Measurements from ENCODE around the gene PLEKHD1.
"Not testable (repeated sequence)": the region's sequence is repeated elsewhere in the genome, so short reads cannot be mapped to it uniquely, and the experiment has no call there.

The PLEKHD1 gene

DNA sequence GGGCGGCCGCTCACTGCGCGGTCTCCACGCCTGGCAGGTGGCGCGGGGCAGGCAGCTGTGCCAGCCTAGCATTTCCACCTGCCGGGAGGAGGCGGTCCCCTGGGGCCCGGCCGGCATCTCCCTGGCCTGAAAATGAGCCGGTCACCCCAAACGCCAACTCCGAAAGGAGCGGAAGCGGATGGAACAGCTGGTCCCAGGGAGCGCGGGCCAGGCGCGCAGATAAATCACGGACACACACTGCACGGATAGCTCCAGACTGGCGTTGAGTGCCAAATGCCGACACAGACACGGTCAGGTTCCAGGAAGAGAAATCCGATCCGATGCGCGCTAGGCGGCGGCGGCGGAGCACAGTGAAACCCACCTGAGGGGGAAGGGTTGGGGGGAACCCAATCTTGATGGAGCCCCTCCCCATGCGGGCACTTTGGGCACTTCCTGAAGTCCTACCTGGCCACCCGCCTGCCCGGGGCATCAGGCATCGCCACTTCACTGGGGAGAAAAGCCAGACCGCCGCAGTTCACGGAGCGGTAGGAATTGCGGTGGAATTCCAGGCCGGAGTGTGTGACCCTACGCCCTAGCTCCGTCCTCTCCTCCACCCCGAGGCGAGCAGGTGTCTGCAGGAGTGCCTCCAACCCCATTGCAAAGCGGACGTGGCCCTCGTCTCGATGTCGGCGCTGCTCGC is 624 bp upstream of the PLEKHD1 start:
- DNase-seq = peak; percentile 18

DNA sequence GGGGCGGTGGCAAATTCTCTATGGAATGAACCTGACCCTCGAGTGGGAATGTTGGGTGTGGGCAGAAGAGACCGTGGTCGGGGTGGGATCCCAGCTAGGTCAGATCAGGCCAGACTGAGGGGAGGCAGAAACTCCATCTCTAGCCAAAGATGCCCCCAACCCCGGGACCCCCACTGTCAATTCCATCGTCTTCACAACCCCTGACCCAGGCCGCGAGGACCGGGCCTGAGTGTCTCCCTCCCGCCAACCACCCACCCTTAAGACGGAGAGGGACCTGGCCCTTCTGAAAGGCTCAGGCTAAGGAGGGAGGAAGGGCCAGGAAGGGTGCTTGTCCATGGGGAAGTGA is 760 bp downstream of the PLEKHD1 start:
- no peak for DNase-seq

DNA sequence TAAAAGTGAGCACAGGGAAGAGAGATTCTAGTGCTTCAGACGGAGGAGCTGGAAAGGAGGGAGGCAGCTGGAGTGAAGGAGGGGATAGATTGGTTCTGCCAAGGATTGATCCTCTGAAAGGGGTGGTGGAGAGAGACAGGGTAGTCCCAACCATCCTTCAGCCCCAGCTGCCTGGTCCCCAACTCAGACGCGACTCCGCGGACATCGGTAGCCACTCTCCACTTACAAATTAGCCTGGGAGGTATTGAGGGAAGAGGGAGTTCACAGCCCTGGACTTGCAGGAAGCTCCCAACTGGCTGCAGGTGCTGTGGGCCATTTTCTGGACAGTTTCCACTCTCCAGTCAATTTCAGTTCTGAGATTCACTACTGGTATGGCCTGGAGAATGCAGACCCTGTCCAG is 1.2 kb downstream of the PLEKHD1 start:
- DNase-seq = no peak

DNA sequence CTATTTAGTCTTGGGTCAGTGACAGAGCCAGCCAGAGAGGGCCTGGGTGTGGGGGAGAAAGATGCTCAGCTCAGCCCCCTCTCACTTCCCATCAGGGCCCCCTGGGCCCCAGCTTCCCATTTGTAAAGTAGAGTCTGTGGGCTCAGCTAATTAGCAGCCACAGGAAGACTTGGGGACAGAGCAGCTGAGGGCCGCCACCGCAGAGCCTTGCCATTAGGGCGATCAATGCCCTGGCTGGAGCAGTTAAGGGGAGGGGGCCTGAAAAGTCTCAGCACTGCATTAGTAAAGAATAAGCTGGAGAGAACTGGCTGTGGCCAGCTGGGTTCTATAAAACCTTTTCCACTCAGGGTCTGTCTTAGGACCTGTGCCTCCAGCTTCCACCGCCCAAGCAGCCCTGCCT is 2.7 kb downstream of the PLEKHD1 start:
- no peak for DNase-seq

DNA sequence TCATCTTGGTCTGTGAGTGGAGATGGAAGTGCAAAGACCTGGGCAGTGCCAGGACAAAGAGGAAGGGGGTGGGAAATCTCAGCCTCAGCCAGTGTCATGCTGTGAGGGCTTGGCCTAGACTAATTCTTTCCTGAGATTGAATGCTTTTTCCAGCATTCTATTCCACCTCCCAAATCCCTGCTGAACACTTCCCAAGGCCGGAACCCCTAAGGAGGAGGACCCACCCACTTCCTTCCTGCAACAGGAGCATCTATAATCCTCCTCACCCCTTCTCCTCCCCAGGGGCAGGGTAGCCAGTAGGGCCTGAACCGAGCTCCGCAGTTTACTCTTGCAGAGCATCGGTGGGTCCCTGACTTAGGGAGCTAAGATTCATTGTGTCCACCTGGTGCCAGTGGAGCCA is 3.2 kb downstream of the PLEKHD1 start:
- DNase-seq = no peak

DNA sequence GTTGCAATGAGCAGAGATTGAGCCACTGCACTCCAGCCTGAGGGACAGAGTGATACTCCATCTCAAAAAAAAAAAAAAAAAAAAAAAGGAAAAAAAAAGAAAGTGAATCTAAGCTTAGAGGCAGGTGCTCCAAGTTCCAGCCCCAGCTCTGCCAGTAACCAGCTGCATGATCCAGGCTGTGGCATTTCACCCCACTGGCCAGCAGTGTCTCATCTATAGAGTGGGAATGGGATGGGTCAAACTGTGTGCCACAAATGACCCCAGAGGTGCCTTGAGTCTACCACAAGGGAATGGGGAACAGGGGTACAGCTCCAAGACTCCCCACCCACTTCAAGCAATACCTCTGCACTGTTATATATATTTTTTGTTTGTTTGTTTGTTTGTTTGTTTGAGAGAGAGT is 5.0 kb downstream of the PLEKHD1 start:
- DNase-seq = no peak

DNA sequence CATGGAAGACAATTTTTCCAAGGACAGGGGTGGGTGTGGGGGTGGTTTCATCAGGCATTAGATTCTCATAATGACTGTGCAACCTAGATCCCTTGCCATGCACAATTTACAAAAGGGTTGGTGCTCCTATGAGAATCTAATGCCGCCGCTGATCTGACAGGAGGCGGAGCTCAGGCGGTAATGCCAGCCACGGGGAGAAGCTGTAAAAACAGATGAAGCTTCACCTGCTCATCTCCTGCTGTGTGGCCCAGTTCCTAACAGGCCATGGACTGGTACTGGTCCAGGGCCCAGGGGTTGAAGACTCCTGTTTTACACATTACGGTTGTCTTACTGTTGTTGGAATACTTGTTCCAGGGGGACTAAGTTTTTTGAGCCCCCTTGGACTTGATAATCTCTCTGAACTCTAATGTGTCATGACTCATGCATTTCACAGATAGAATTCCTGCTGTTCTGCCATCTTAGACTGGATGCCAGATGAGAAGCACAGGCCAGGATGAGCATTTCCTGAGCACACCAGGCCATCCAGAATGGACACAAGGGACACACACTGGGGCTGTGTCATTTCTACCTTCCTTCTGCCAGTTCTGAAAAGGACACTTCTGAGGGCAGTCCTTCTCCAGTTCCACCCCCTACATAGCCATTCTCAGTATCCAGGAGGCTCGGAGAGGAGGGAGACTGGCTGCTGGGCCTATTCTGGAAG is 5.8 kb downstream of the PLEKHD1 start:
- DNase-seq = no peak

DNA sequence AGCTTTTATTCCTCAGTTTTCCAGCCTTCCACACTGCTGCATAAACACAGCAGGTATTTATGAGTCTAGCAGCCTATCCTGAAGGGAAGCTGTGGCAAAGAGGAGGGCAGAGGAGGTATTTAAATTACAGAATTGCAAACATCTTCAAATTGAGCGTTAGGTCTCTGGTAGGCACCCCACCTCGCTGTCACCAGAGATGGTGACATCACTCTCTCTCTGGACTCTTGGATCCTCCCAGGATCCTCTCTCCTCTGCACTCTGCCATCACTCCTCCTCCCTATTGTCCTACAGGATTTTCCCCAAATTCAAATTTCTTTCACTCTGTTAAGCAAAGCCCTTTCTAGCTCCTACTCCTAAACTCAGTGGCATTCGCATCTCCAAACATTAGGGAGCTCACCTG is 6.7 kb downstream of the PLEKHD1 start:
- no peak for DNase-seq

DNA sequence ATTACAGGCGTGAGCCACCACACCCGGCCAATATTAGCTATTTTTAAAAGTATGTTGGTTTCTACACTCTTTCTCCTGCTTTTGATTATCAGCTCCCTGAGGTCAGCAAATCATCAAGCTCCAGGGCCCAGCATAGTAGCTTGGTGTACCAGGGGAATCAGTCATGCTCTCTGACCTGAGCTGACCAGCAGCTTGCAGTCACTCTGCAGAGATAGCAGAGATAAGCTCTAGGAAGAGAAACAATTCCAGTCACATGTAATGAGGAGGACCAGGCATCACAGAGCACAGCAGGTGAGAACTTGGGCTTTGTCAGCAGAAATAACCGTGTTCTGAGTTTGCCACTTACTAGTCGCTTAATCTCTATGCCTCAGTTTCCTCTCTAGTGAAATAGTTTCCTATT is 8.5 kb downstream of the PLEKHD1 start:
- no peak for DNase-seq

DNA sequence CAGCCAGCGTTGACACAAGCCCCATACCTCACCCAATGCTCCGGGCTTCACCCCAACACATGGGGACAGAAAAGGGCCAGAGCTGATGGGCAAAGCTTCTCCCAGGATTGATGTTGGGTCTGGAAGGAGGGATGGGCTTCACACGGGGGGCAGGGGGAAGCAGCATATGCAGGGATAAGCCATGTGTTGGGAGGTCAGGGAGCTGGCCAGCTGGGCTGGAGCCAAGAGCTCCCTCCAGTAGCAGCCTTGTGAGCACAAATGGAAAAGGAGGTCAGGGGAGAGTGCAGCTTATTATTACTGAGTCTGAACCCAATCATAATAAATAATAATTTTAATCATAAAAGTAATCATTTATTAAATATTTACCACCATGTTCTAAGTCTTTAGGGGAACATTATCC is 9.3 kb downstream of the PLEKHD1 start:
- no peak for DNase-seq

DNA sequence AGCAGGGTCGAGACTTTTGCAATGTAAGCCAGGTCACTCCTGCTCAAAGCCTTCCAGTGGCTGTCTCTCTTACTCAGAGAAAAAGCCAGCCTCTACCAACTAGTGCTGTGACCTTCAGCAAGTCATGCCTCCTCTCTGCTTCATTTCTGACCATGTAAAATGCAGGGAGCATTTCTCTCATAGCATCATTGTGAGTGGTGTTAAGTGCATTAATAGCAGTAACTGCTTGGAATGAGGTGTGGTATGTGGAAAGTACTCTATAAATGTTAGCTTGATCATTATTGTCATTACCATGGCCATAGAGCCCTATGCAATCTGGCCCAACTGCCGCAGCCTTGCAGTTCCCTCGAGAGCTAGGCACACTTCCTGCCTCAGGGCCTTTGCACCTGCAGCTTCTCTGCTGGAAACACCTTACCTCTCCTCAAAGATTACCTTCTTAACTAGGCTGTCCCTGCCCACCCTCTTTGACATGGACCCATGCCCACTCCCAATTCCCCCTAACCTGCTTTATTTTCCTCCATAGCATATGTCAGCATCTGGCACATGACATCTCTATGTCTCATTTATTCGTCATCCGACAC is 10.9 kb downstream of the PLEKHD1 start:
- DNase-seq = no peak

DNA sequence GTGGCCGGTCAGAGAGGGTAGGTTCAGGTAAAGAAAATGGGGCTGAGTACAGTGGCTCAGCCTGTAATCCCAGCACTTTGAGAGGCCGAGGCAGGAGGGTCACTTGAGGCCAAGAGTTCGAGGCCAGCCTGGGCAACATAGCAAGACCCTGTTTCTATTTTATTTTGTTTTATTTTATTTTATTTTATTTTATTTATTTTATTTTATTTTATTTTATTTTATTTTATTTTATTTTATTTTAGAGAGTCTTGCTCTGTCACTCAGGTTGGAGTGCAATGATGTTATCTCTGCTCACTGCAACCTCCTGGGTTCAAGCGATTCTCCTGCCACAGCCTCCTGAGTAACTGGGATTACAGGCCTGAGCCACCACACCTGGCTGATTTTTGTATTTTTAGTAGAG is 13.3 kb downstream of the PLEKHD1 start:
- not testable (repeated sequence) for DNase-seq

DNA sequence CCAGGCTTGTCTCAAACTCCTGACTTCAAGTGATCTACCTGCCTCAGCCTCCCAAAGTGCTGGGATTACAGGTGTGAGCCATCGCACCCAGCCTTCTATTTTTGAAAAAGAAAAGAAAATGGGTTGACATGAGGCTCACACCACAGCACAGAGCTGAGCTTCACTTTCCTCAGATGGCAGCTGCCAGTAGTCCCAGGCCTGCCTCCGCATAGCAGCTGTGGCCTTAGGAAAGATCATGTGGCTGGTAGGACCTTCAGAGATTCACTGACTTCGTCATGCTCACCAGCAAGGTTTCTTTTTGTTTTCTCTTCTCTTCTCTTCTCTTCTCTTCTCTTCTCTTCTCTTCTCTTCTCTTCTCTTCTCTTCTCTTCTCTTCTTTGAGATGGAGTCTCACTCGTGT is 13.8 kb downstream of the PLEKHD1 start:
- not testable (repeated sequence) for DNase-seq

DNA sequence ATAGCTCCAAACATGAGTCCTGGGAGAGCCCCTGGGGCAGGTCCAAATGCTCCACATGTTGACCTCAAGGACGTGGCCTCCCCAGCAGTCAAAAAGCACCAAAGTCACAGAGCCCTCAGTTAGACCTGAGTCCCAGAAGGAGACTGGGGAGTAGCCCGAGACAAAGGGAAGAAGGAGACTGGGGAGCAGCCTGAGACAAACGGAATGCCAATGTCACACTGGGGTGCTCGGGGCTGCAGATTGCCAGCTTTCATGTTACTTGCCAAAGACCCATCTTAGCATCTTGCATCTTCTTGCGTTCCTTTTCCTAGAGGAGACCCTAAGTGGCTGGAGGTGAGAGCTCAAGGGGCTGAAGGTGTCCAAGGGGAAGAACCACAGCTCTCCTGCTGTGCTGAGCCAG is 14.9 kb downstream of the PLEKHD1 start:
- no peak for DNase-seq

DNA sequence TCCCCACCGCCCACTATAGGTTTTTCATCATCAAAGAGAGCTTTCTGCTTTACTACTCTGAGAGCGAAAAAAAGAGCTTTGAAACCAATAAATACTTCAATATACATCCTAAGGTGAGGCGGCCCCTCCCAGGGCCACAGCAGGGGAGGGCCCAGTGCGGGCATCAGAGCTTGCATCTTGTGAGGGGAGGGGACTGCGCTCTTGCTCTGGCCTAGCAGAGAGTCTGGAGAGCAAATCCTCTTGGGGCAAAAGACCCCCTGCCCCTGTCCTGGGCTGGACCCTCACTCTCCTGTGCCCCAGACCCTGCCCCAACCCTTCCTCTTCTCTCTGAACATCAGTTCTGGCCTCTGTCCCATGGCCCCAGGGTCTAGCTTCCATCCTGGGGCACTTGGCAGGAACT is 15.6 kb downstream of the PLEKHD1 start:
- DNase-seq = no peak

DNA sequence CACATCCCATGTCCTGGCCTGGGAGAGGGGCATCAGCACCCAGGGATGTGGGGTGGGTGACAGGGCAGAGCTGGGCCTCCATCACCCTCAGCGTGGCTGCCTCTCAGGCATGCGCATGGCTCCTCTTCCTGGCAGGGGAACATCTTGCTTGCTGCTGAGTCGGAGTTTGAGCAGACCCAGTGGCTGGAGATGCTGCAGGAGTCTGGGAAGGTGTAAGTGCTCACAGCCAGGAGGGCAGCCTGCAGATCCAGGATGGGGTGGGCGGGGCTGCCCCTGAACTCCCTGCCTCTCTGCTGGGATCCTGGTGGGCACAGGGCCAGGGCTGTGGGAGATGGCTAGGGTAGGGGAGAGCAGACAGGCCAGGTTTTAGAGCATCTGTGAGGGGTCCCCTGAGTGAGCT is 16.2 kb downstream of the PLEKHD1 start:
- no peak for DNase-seq

DNA sequence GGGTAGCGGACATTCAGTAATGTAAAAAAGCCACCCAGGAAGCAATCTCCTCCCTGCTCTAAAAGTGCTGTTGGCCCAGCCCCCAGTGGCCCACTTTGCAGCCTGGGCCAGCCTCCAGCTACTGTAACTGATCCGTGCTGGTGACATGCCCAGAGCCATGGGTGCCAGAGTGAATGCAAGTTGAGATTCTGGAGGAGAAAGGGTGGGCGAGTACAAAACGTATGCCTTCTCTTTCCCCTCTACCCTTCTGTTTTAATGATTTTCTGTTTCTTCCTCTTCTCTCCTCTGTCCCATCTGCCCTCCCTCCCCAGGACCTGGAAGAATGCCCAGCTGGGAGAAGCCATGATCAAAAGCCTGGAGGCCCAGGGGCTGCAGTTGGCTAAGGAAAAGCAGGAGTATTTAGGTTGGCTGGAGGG is 16.9 kb downstream of the PLEKHD1 start:
- DNase-seq = peak; percentile 45

DNA sequence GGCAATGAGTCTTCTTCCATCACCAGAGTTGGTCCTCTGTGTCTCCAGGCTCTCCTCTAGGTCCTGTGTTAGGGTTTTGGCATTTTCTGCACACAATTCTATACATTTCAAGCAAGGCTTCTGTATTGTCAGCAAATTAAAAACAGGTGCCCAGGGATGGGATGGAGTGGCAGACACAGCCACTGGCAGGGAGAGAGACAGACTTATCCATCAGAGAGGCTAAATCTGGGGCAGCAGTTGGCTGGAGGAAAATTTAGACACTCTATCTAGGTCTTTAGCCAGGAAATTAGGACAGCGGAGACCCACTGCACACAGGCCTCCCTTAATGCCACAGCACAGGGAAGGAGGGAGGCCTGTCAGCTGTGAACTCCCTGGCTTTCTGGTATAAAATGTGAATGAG is 20.2 kb downstream of the PLEKHD1 start:
- DNase-seq = no peak

DNA sequence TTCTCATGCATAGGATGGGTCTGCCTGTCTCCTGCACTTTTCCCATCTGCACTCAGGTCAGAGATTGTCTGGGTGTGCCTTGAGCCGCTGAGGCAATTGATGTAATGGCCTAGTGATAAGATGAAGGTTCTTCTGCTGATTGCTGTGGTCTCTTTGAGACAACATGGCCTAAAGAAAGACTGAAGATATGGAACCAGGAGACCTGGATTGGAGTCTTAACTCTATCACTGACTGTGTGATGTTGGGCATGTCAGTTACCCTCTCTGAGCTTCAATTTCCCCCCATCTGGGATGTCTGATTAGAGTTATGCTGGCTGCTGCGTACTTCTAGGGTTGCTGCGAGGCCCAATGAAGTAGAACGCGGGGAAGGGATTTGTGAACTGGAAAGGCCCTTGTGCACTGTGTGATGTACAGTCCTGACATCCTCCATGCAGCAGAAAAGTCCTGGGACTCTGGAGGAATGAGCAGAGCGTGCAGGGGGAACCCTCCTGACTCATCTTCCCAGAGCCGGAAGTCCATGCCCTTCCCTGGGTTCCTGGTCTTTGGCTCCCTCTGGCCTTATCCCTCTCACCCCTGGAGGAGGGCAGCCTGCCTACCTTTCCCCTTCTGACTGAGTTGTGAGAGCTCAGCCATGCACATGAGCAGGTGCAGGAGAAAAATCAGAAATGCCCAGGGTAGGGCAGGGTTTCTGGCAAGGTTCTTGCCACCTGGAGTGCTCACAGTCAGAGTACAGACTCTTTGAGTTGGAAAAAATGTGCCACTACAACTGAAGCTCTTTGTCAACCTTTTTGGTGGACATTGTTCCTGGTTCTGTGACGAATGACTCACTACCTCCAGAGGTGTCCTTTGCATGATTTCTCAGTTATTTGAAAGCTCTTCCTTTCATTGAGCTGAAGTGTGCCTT is 21.1 kb downstream of the PLEKHD1 start:
- peak; percentile 83 for DNase-seq

DNA sequence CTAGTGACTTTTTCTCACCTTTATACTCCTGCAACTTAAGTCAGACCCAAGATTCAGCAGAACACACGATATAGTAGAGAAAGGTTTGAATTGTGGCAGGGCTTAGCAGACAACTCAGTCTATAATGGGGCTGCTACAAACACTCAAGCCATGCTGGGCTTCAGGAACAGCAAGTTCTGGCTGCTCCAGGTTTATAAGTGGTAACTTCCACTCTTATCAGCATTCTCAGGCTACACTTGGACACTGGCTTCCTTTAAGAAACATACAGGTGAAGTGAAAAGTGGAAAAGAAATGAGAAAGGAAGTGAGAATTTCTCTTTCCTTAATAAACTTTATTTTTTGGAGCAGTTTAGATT is 21.7 kb downstream of the PLEKHD1 start:
- DNase-seq = no peak

DNA sequence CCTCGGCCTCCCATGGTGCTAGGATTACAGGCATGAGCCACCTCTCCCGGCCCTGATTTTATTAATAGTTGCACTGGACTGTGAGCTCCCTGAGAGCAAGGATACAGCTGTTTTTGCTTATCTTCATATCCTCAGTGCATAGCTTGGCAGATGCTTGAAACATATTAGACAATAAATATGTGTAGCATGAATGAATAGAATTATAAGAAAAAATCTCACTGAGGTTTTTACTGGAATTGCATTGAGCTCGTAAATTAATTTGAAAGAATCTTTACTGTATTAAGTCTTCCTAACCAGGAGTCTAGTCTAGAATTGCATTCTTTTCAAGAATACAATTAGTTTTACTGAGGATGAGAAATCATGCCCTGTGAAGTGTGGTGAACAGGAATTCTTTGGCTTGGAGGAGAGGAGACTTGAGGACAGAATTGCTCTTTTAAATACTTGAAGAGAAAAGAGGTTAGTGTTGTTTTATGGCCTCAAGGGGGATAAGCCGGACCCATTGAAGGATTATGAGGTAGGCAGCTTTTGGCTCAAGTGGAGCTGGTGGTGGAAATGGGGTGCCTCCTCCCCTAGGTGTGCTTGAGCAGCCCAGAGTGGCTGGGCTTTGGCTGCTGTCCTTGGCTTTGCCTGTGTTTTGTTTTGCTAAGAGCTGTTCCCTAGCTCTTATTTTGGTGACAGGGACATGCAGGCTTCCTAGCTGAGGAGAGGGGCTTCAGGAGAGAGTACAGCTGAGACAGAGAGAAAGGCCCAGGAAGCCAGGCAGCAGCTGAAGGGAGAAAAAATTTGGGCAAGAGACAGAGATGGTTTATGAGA is 34.0 kb downstream of the PLEKHD1 start:
- DNase-seq = no peak

DNA sequence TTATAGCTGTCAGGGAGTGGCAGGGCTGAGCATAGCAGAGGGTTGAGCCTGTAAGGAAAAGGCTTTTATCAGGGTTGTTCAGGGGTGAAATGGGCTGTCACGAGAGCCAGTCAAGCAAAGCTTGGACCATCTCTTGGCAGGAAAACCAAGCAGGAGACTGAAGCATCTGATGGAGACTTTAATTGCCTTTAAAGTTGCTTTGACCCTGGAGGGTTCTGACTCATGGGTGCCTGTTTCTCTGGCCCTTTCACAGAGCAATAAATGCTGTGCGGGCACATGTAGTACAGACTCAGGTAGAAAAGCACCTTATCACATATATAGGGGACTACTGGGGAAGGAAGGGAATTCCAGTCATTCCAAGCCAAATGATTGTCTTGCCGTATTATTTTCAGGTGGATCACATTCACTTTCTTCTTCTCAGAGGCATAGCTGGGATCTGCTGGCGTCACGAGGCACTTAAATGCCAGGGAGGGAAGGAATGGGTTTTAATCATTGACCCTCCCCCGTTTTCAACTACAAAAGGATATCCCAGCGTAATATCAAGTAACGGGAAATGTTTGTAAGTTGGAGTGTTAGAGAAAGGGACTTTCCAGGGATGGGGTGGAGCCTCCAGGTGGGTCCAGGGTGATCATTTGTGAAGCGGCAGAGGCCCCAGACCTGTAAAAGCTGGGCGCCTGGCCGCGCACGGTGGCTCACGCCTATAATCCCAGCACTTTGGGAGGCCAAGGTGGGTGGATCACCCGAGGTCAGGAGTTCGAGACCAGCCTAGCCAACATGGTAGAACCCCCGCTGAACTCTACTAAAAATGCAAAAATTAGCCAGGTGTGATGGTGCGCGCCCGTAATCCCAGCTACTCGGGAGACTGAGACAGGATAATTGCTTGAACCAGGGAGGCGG is 34.9 kb downstream of the PLEKHD1 start:
- DNase-seq = no peak

Measured in NCI-H345 (cell line).